ENCODE results near the gene SEH1L.

DNA sequence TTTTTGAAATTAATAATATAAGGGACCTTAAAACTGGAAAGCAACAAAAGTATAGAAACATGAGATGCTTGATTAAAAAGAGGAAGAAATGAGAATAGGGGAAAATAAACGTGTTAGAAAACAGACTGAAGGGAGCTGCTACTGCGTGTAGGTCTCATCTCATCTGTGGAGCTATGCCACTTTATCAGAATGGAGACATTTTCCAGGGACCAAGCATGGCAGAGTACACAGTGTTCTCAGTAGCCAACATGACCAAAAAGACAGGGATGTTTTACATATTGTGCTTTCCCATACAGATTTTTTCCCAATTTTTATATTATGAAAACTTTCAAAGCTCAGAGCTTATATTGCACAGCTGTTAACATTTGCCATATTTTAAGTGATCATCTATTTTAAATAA lies 66.4 kb downstream of the SEH1L start:
- TF ChIP-seq RAD21 (conservative IDR thresholded peaks at IDR 0.05 in 1 of 2, IDR thresholded peaks at IDR 0.05 in 1 of 2) (no peak), MYC (IDR thresholded peaks at IDR 0.05; ENCODE audit: borderline replicate concordance, low read length) (no peak)
- TF ChIP-seq, protein P1, sequence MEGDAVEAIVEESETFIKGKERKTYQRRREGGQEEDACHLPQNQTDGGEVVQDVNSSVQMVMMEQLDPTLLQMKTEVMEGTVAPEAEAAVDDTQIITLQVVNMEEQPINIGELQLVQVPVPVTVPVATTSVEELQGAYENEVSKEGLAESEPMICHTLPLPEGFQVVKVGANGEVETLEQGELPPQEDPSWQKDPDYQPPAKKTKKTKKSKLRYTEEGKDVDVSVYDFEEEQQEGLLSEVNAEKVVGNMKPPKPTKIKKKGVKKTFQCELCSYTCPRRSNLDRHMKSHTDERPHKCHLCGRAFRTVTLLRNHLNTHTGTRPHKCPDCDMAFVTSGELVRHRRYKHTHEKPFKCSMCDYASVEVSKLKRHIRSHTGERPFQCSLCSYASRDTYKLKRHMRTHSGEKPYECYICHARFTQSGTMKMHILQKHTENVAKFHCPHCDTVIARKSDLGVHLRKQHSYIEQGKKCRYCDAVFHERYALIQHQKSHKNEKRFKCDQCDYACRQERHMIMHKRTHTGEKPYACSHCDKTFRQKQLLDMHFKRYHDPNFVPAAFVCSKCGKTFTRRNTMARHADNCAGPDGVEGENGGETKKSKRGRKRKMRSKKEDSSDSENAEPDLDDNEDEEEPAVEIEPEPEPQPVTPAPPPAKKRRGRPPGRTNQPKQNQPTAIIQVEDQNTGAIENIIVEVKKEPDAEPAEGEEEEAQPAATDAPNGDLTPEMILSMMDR (IDR thresholded peaks at IDR 0.05) = no peak
- TF ChIP-seq, protein P2, sequence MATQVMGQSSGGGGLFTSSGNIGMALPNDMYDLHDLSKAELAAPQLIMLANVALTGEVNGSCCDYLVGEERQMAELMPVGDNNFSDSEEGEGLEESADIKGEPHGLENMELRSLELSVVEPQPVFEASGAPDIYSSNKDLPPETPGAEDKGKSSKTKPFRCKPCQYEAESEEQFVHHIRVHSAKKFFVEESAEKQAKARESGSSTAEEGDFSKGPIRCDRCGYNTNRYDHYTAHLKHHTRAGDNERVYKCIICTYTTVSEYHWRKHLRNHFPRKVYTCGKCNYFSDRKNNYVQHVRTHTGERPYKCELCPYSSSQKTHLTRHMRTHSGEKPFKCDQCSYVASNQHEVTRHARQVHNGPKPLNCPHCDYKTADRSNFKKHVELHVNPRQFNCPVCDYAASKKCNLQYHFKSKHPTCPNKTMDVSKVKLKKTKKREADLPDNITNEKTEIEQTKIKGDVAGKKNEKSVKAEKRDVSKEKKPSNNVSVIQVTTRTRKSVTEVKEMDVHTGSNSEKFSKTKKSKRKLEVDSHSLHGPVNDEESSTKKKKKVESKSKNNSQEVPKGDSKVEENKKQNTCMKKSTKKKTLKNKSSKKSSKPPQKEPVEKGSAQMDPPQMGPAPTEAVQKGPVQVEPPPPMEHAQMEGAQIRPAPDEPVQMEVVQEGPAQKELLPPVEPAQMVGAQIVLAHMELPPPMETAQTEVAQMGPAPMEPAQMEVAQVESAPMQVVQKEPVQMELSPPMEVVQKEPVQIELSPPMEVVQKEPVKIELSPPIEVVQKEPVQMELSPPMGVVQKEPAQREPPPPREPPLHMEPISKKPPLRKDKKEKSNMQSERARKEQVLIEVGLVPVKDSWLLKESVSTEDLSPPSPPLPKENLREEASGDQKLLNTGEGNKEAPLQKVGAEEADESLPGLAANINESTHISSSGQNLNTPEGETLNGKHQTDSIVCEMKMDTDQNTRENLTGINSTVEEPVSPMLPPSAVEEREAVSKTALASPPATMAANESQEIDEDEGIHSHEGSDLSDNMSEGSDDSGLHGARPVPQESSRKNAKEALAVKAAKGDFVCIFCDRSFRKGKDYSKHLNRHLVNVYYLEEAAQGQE (IDR thresholded peaks at IDR 0.05) = no peak
